SK-N-MC (cell line): ENCODE results near the gene PRKAR2B.

Experiments used
- EZH2 ChIP-seq: fragments of 200-600 bp; sonication (generic); IDR thresholded peaks from one replicate; pipeline ENCODE4 v1.6.1; 2017; ENCODE audit warnings: antibody characterized with exemption
- POLR2AphosphoS5 ChIP-seq: IDR thresholded peaks from 2 replicates; pipeline ENCODE4 v1.6.1; 2012; ENCODE audit warnings: mild to moderate bottlenecking, low read depth, low read length, borderline replicate concordance

DNA sequence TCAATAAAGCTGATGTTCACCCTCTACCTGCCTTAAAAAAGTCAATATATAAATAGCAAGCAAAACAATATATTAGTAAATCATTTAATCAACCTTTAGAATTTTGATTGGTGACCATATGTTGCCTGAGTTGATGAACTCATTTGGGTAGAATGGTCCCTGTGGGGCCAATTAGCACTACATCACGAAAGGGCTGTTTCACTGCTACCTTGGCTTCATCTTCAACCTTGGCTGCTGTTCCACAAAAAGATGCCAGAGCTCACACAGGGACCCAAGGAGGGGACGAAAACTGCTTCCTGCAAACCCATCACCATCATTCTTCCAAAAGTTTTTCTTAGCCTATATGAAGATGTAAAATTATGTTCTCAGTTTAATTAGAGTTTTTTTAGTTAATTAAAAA, 88.9 kb downstream of the PRKAR2B start:
- TF ChIP-seq EZH2: no peak
- no peak for TF ChIP-seq POLR2AphosphoS5
